GM18526 (cell line): ENCODE results near the gene HOXC4.

Source experiments
- POLR2A ChIP-seq: IDR thresholded peaks from 3 replicates; pipeline ENCODE4 v1.6.1; 2011; ENCODE audit not compliant: insufficient read length; ENCODE audit errors: extremely low read depth

HOXC4 gene

DNA sequence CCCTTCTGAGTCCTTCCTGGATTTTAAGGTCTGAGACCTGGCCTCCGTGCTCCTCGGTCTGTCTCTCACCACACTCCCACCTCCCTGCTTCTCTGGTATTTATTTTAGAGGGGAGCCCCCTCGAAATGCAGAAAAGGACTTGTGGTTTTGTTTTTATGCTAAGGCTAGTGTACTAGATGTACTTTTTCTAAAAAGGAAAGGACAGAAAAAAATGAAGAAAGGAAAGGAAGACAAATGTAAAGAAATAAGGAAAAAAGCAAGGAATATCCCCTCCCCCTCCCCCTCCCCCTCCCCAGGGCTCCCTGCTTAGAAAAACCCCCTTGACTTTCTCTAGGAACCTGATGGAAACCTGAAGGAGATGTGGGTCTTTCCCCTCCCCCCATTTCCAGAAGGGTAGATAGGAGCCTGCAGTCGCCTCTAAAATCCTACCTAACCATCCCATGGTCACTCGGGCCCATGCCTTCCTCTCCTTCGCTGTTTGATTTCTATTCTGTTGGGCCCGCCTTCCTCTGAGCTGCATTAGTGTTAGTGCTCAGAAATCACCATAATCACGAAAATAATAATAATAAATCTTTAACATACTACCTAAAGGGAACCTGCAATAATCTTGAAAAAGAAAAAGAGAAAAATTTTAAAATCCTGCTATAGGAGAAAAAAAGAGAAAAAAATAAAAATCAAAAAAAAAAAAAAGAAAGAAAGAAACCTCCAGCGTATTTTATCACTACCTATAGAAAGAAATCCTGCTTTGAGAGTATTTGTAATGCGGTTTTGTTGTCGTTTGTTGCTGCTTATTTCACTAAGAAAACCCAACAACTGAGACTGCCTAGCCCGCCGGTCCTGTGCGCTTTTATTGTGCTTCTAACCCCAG, 41.7 kb upstream of the HOXC4 start:
- TF ChIP-seq POLR2A, result no peak

DNA sequence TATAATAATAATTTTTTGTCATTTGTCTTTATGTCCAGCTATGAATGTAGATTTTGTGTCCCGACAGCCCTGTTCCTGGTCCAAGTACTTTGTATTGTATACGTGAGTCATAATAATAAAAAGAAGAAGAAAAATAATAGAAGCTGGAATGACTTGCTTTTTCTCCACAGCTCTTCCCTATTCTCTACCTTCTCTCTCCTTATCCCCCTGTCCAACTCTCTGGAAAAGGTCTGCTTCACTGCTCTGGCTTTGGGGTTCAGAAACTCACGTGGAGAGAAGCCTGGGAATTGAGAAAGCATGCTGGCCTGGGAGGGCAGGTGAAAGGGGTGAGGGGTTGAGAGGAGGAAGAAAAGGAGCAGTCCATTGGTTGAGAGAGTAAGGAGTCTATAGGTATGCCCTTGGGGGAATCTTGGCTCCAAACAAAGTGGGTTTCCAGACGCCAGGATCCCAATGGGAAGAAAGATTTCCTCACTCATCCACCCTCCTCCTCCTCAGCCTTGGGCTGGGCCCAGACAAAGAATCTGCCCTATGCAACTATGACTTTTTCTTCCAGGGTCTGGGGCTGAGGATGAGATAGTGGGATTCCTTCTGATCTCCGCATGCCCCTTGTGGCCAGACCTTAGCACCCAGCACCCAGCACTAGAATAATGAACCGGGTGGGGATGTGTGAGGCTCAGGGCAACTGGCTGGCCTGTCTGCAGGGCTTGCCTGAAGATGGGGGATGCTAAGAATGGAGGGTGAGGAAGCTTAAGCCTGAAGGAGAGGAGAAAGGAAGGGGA, 40.8 kb upstream of the HOXC4 start:
- TF ChIP-seq POLR2A, result no peak

DNA sequence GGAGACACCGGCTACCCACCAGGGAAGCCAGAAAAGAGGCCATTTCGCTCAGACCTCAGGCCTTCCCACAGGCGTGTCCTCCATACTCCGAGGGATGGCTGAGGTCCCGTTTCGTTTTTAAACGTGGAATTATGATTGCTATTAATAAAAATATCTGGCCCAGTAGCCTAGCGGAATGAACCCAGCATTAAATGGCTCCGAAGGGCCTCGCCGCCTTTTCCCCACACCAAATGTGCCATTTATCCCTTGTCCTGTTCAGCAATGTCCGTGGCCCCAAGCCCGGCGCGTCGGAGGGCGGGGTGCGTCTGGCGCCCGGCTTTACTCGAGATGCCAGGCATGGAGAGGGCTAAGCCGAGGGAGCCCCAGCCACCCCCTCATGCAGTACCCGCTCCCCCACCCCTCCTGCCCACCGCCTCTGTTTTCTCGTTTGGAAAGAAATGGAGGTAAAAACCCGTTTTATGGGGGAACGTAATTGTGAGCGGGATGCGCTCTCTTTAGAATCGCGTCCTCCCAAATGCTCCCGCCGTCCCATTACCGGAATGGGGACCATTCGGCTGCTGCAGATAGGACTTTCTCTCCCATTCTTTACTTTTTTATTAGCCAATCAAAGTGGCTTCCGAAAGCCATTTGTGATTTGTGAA, 39.1 kb upstream of the HOXC4 start:
- no peak for TF ChIP-seq POLR2A

DNA sequence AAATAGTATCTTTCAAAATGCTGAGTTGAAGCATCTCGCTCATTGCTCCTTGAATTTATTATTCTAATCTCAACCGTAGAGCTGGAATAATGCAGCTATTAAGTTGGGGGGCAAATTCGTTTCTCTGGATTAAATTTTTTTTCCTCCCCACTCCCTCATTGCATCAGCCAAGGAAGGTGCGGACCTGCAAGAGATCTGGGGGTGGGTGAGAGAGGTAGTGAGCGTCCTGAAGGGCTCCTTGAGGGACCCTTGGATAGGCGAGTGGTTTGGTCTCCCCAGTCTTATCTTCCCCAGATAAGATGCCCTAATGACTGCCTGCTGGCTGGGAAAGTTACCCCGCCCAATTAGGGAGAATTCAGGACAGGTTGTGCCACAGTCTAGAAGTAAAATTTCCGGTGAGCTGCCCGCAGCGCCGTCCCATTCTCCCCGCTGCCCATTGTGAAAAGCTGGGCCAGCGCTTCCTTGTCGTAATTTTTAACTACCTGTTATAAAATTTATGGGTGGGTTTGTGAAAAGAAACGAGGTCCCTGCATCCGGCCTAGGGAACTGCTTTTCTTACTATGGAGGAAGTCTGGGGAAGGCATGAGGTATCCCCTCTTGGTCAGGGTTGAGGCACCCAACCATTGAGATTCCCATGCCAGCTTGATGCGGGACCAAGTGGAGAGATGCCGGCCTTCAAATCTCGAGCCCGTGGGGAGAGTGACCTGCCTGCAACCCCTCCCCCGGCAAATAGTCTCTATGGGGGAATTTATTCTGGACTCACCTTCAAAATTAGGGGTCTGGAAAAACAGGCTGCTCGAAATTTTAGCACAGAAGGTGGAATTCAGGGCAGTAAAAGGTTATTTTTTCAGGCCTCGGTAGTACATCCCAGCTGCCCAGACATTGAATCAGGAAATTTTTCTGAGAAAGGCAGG, 38.4 kb upstream of the HOXC4 start:
- TF ChIP-seq POLR2A, result no peak

DNA sequence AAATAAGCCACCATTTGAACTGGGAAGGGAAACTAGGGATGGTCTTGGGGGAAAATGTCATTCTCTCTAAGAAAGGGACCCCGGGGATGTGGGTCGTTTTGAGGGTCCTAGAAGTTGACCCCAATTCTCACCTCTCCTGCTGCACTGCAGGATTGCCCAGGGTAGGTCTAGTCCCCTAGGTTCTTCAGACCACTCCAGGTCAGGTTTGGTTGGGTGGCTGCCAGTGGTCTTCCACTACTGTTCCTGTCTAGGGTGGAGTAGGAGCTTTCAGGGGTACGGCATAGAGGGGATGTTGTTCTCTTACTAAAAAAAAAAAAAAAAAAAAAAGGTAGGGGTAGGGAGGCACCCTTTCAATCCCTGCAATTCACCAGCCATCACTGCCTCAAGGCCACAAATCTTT, 37.6 kb upstream of the HOXC4 start:
- TF ChIP-seq POLR2A, result no peak

DNA sequence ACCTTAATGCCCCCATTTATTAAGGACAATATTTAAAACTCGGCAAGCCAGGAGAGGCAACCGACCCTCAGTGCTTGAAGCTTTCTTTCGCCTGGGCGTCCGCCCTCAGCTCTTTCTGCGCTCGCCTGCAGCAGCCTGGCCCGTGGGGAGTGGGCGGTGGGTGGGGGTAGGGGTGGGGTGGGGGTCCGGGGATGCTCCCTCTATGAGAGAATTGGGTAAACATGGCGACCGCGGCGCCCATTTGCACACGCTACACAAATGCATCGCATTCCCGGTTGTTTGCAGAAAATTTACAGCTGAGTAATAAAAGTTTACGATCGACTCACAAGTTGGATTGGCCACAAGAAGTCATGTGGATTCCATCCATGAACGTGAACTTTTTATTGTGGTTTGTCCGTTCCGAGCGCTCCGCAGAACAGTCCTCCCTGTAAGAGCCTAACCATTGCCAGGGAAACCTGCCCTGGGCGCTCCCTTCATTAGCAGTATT, 37.1 kb upstream of the HOXC4 start:
- no peak for TF ChIP-seq POLR2A

DNA sequence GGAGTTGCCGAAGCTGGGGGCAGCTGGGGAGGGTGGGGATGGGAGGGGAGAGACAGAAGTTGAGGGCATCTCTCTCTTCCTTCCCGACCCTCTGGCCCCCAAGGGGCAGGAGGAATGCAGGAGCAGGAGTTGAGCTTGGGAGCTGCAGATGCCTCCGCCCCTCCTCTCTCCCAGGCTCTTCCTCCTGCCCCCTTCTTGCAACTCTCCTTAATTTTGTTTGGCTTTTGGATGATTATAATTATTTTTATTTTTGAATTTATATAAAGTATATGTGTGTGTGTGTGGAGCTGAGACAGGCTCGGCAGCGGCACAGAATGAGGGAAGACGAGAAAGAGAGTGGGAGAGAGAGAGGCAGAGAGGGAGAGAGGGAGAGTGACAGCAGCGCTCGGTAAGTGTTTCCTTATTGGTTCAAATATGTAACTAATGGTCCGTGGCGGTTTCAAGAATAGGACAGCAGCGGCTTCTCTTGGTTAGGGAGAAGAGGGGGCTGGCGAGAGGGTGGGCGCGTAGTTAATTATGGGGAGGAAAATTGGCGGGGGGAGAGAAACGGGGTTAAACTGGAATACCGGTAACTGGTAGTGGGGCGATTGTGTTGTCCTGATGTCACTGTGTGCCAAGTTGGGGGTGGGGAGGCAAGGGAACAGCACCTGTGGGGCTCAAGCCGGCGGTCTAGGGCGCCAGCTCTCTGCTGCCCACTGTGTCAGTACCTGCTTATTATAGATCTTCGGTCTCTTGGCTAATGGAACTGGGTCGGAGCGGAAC, 36.4 kb upstream of the HOXC4 start:
- no peak for TF ChIP-seq POLR2A

DNA sequence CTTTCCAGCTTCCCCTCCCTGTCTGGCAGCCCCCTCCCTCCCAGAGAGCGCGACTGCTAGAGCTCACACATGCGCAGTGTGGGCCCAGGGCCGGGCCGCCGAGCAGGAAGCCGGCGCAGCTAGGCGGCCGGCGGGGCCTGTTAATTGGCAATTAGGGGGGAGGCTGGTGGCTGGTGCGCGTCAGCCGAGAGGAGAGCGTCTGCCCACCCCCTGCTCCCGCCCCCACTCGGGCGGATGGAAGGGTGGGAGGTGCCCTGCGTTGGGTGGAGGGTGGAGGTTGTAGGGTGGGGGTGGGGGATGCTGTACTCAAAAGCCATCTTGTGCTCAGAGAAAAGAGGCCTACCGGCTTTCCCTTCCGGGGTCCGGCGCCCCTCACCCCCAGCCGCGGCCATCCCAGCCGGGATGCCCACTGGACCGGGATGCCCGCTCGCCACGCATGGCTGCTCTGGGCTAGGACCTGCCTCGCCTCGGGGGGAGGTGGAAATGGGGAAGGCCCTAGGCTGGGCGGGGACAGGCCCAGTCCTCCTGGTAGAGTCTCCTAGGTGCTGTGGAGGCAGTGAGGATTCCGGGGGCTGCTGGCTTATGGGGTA, 35.7 kb upstream of the HOXC4 start:
- TF ChIP-seq POLR2A, result peak; percentile 50

DNA sequence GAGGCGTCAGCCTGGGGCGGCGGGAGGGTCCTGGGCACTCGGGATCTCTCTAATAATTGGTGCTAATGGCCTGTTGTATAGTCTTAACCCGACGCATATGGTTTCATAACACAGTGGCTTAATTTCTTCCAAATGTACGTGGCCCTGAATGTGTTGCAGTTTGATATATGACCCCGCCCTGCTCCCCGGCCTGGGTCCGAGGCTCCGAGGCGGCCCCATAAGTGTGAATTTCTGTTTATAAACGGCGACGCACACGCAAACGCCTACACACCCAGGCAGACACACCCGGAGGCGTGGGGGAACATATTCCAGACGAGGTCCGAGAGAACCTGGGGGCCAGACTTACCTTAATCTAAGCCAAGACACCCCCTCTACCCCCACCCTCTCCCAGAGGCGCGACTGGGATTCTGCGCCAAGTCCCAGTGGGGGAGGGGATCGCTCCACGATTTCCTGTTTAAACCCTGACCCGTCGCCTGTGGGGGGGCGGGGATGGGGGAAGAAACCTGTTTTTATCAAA, 35.1 kb upstream of the HOXC4 start:
- no peak for TF ChIP-seq POLR2A

DNA sequence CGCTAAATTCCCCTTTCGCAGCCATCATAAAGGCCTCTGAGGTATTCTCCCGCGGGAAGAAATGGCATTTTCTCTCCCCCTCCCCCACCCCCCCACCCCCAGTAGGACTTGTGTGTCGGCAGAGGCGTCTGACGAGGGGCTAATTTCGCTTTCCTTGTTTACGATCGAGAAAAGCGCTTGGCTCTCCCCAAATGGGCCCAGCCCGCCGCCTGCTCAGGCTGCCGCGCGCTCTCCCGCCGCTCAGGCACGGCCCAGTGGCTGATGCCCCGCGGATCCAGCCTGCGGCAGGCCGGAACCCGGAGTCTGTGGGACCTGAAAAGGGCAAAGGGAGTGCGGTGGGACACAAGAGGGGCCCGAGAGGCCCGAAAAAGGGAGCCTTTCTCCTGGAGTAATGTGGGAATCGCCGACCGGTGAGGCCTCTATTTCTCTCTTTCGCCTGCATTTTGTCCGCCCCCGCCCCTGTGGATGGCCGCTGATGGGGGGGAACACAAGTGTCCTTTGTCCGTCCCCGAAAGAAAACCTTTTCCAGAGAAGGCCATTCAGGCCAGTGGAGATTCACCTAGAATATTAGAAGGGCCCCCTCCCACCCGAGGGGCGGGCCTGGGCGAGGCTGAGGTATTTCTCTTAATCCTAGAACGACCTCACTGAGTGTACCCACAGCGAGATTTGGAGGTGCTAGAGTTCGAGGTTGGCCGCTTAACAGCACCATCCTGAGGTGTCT, 34.4 kb upstream of the HOXC4 start:
- TF ChIP-seq POLR2A, result no peak

DNA sequence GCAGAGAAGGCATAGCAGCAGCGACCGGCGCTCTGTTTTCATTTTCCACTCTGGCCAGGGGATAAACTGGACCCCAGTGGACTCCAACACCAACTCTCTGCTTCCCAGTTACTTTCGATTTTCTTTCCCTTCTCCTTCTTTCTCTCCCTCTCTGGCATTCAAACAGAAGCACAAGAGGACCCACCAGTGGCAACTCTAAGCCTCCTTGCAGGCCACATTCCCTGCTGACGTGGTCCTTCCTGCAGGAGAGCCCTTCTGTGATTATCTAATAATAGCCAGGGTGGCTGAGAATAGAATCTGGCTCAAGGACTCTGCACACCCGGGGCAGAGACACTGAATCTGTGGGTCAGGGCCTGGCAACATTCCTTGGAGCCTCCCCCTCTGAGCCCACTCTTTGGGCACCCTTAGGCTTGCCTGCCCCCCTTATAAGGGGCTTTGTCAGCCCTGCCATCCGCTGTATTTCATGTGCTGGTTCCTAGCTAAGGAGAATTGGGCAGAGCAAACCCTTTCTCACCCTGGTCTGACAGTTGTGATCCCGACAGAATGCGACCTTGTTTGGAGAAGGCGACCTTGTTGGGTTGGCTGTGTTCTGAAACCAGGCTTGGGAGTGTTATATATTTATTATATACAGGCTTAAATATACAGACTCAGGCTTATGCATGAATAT, 33.6 kb upstream of the HOXC4 start:
- TF ChIP-seq POLR2A, result no peak
